Bronchial epithelial cell (primary cell): ENCODE measurements around the gene ABHD12. TPM values are rescaled to one million over a fixed set of nuclear protein-coding genes. Genes with fewer than 3 reads are reported as not detected.

Experiments
- DNase-seq: peaks from one replicate; pipeline ENCODE4 v3.0.0-alpha.2; 2010; ENCODE audit warnings: low read depth
- FAIRE-seq: peaks from 2 replicates; lab custom pipeline; 2011; peaks lifted over from hg19 to GRCh38; lab: Jason Lieb, UNC
- H3K27me3 ChIP-seq: 2 replicates; pipeline ENCODE4 v1.5.1; 2011; ENCODE audit warnings: low read length; ENCODE audit not compliant: control insufficient read depth, insufficient read depth
- H3K36me3 ChIP-seq: 2 replicates; pipeline ENCODE4 v1.5.1; 2011; ENCODE audit warnings: low read length; ENCODE audit not compliant: control insufficient read depth, insufficient read depth
- H3K4me3 ChIP-seq: 2 replicates; pipeline ENCODE4 v1.5.1; 2011; ENCODE audit warnings: mild to moderate bottlenecking, low read depth, low read length, control low read depth
- CTCF ChIP-seq: IDR thresholded peaks from 2 replicates; pipeline ENCODE4 v1.5.1; 2011; ENCODE audit warnings: mild to moderate bottlenecking, moderate library complexity, low read length, control low read depth, inconsistent platforms; ENCODE audit not compliant: insufficient read depth, severe bottlenecking
- total RNA-seq: library from RNA; depleted of rRNA; stranded (reverse); fragments of >200 nt; gene quantifications from 2 replicates; pipeline ENCODE4 v1.2.1, GENCODE V29; 2014

ABHD12 gene
- total RNA-seq, 1 donor from 2014 or later = 21.6 TPM

GRCh38 chr20:25290646-25291431, 99.8 kb downstream of the ABHD12 start:
- DNase-seq = no peak
- FAIRE-seq = no peak
- Histone ChIP-seq H3K27me3 (no peaks in the 10 kb centered on the region), H3K36me3 (peaks cover 63% of the 10 kb centered on the region), H3K4me3 (no peak overlapping the region)
- no peak for TF ChIP-seq CTCF

GRCh38 chr20:25289886-25290597, 100.6 kb downstream of the ABHD12 start:
- Histone ChIP-seq H3K27me3 (no peaks in the 10 kb centered on the region), H3K36me3 (peaks cover 66% of the 10 kb centered on the region), H3K4me3 (no peak overlapping the region)
- FAIRE-seq = no peak
- no peak for TF ChIP-seq CTCF
- DNase-seq = no peak

GRCh38 chr20:25288291-25289181, 102.1 kb downstream of the ABHD12 start:
- H3K36me3 ChIP-seq = peaks cover 72% of the 10 kb centered on the region
- DNase-seq = no peak

GRCh38 chr20:25287631-25288290, 102.9 kb downstream of the ABHD12 start:
- TF ChIP-seq CTCF = no peak
- DNase-seq = no peak
- H3K36me3 ChIP-seq = peaks cover 79% of the 10 kb centered on the region
- FAIRE-seq = peak; percentile 36
- no peak overlapping the region for H3K4me3 ChIP-seq
- H3K27me3 ChIP-seq = no peaks in the 10 kb centered on the region

More at GRCh38 chr20:25288291-25289181, 102.1 kb downstream of the ABHD12 start:
- no peak for FAIRE-seq
- no peak overlapping the region for H3K4me3 ChIP-seq
- H3K27me3 ChIP-seq = no peaks in the 10 kb centered on the region
- no peak for TF ChIP-seq CTCF

GRCh38 chr20:25286917-25287316, 103.7 kb downstream of the ABHD12 start:
- Histone ChIP-seq H3K36me3 (peaks cover 76% of the 10 kb centered on the region), H3K4me3 (no peak overlapping the region), H3K27me3 (no peaks in the 10 kb centered on the region)
- FAIRE-seq = no peak
- no peak for DNase-seq
- TF ChIP-seq CTCF = no peak
